BLaER1 treated with 17β-estradiol and CSF1 and Interleukin-3, amounts not matched to agents 10 nM and 100 nM (cell line): Measurements from ENCODE around the gene TRIM2.
"Not testable (repeated sequence)": the region's sequence is repeated elsewhere in the genome, so short reads cannot be mapped to it uniquely, and the experiment has no call there.

Experiments
- H3K27ac ChIP-seq, 11 experiments: shearing (Covaris generic); formaldehyde crosslinking; 2 replicates each; pipeline ENCODE4 v1.8.1; 2022
- H3K27me3 ChIP-seq, 11 experiments: shearing (Covaris generic); formaldehyde crosslinking; 2 replicates each; pipeline ENCODE4 v1.8.1; 2022
- H3K36me3 ChIP-seq, 11 experiments: shearing (Covaris generic); formaldehyde crosslinking; 2 replicates each; pipeline ENCODE4 v1.8.1; 2022
- H3K4me1 ChIP-seq, 10 experiments: shearing (Covaris generic); formaldehyde crosslinking; 2 replicates each; pipeline ENCODE4 v1.8.1; 2022
- H3K4me2 ChIP-seq, 11 experiments: shearing (Covaris generic); formaldehyde crosslinking; 2 replicates each; pipeline ENCODE4 v1.8.1; 2022
- H3K4me3 ChIP-seq, 10 experiments: shearing (Covaris generic); formaldehyde crosslinking; 2 replicates each; pipeline ENCODE4 v1.8.1; 2022
- H3K9ac ChIP-seq, 11 experiments: shearing (Covaris generic); formaldehyde crosslinking; 2 replicates each; pipeline ENCODE4 v1.8.1; 2022
- H3K9me3 ChIP-seq, 11 experiments: shearing (Covaris generic); formaldehyde crosslinking; replicated peaks in 1 of 11; 2 replicates each; pipeline ENCODE4 v1.8.1; 2022
- H4K20me1 ChIP-seq, 11 experiments: shearing (Covaris generic); formaldehyde crosslinking; 2 replicates each; pipeline ENCODE4 v1.8.1; 2022
- Cebpa-rat ChIP-seq, 11 experiments: shearing (Covaris generic); IDR thresholded peaks; 2 replicates each; pipeline ENCODE4 v1.8.1; 2022

Gene TRIM2

DNA sequence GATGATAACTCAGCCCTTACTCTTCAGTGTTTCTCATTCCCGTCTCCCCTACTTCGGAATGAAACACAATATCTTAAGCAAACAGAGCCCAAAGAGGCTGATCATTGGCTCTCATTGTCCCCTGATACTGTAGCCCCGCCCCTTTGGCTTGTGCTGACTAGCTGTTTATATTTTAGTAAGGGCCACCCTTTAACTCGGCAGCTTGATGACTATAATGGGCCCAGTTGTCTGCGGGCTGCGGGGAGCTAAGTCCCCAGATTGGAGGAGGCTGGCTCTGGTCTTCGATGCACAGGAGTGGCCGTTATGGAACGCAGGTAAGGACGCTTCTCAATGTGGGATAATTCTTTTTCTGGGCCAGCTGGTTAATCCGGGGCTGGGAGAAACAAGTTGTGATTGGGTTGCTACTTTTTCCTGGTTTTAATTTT lies at the start of gene TRIM2:
Gene TRIM2 (plus strand): TSS at position 197 of the 425 bp plus-strand sequence. CDS start 88 bp downstream, at position 285.
- Histone ChIP-seq H4K20me1 (no peaks in the 10 kb centered on the region; a peak in 1 of 22 replicates), H3K4me1 (peaks cover 0 to 16% (median 11%) of the 10 kb centered on the region in 10 experiments; a peak in 13 of 20 replicates), H3K4me2 (peak within 1 kb of the TSS in 9 of 11 experiments; percentile 8 to 76 (median 54); a peak in 16 of 22 replicates), H3K27me3 (0 out of 22 replicates have a peak, but pooled peaks cover 0 to 8% (median 0%) of the 10 kb centered on the region in 11 experiments), H3K9me3 (no peaks in the 10 kb centered on the region), H3K27ac (no peak within 1 kb of the TSS), H3K36me3 (no peaks in the 10 kb centered on the region), H3K9ac (0 out of 22 replicates have a peak within 1 kb of the TSS, but pooled peaks of 1 of the 11 experiments have one; percentile 9), H3K4me3 (no peak within 1 kb of the TSS)
- no peak for TF ChIP-seq Cebpa-rat (IDR thresholded peaks at IDR 0.05)

DNA sequence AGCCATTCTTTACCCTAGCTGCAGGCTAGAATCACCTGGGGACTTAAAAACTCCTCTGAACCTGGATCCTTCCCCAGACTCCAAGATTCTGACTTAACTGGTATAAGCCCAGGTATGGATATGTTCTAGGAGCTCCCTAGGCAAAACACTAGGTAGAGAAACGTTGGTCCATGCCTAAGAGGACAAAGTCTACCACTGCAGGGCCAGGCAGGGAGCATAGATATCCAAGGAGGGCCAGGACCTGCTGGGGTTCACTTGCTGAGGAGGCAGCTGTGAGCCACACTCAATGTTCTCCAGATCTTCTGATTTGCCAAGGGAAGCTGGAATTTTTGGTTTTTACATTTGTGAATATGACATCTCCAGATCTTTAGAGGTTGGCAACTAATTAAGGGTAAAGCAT lies 48.6 kb upstream of the TRIM2 start:
- Histone ChIP-seq H3K4me1 (peaks cover 58 to 79% (median 66%) of the 10 kb centered on the region in 10 experiments), H3K9me3 (no peaks in the 10 kb centered on the region), H3K4me3 (no peak overlapping the region), H3K27ac (peak overlapping the region in 5 of 11 experiments; percentile 9 to 36 (median 11); a peak in 3 of 22 replicates), H3K9ac (peak overlapping the region in 2 of 11 experiments; percentile 10 to 21; a peak in 3 of 22 replicates), H3K4me2 (peak overlapping the region; percentile 45 to 87 (median 63)), H3K27me3 (peaks cover 0 to 20% (median 0%) of the 10 kb centered on the region in 11 experiments; a peak in 4 of 22 replicates), H3K36me3 (no peaks in the 10 kb centered on the region), H4K20me1 (0 out of 22 replicates have a peak, but pooled peaks cover 0 to 7% (median 0%) of the 10 kb centered on the region in 11 experiments)
- no peak for TF ChIP-seq Cebpa-rat (IDR thresholded peaks at IDR 0.05)

DNA sequence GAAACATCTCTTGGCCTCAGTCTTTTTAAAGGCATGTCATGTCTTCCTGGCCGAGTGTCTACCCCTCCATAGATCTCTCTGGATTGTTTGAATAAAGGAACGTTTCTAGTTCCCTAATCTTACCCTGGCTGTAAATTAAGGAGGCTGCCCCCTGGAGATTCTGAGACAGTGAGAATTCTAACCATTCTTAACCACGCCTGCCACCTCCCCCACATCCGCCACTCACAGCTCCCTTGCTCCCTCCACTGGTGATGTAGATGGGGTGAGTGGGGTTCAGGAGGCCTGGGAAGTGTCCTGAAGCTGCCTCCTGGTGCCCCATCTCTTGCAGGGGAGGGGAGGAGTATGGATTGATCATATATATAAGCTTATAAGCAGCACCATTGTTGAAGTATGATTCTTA lies 48.0 kb upstream of the TRIM2 start:
- Histone ChIP-seq H3K4me2 (peak overlapping the region; percentile 45 to 87 (median 63)), H3K4me1 (peaks cover 56 to 78% (median 65%) of the 10 kb centered on the region in 10 experiments), H3K9me3 (no peaks in the 10 kb centered on the region), H4K20me1 (0 out of 22 replicates have a peak, but pooled peaks cover 0 to 7% (median 0%) of the 10 kb centered on the region in 11 experiments), H3K36me3 (no peaks in the 10 kb centered on the region), H3K4me3 (no peak overlapping the region), H3K9ac (peak overlapping the region in 2 of 11 experiments; percentile 10 to 21; a peak in 4 of 22 replicates), H3K27ac (peak overlapping the region in 5 of 11 experiments; percentile 9 to 36 (median 11); a peak in 4 of 22 replicates), H3K27me3 (peaks cover 0 to 20% (median 0%) of the 10 kb centered on the region in 11 experiments; a peak in 4 of 22 replicates)
- no peak for TF ChIP-seq Cebpa-rat (IDR thresholded peaks at IDR 0.05)

DNA sequence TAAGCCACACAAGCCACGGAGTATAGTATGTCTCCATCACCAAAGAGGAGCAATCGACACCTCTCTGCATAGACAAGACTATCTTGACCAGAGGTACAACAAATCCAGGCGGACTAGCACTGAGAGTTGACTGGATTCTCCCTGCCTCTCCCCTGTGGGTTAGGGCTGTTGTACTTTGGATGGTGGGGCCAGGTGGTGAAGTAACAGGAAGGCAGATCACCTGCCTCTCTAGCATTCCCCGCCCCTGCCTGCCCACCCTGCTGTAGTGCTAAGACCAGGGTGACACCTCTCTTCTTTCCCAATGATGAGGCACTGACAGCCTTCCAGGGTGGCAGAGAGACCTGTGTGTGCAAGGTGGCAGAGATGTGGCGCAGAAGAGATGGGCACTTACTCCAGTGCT lies 47.5 kb upstream of the TRIM2 start:
- Histone ChIP-seq H3K27me3 (peaks cover 0 to 20% (median 0%) of the 10 kb centered on the region in 11 experiments; a peak in 4 of 22 replicates), H3K4me3 (no peak overlapping the region), H3K4me1 (peaks cover 52 to 73% (median 61%) of the 10 kb centered on the region in 10 experiments), H4K20me1 (0 out of 22 replicates have a peak, but pooled peaks cover 0 to 7% (median 0%) of the 10 kb centered on the region in 11 experiments), H3K36me3 (no peaks in the 10 kb centered on the region), H3K9me3 (no peaks in the 10 kb centered on the region), H3K4me2 (peak overlapping the region in 10 of 11 experiments; percentile 45 to 87 (median 66); a peak in 20 of 22 replicates), H3K9ac (no peak overlapping the region), H3K27ac (no peak overlapping the region)
- no peak for TF ChIP-seq Cebpa-rat (IDR thresholded peaks at IDR 0.05)

DNA sequence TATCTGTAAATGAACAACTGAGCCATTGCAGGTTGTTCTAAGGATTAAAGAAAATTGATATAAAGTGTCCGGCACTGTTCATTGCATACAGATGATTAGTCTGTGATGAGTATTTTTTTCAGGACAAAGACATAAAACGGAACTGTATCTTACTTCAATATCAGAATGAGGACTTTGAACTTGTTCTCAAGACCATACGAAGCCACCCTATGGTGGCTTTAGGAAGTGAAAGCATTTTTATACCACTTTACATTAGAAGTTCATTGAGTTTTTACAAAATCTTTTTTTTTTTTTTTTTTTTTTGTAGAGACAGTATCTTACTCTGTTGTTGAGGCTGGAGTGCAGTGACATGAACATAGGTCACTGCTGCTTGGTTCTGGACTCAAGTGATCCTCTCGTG lies 45.2 kb upstream of the TRIM2 start:
- Histone ChIP-seq H3K36me3 (no peaks in the 10 kb centered on the region), H3K9ac (no peak overlapping the region), H3K4me1 (peaks cover 34 to 52% (median 43%) of the 10 kb centered on the region in 10 experiments), H3K27me3 (peaks cover 0 to 10% (median 0%) of the 10 kb centered on the region in 11 experiments; a peak in 1 of 22 replicates), H3K27ac (peak overlapping the region in 2 of 11 experiments; percentile 36 to 63; a peak in 4 of 22 replicates), H3K4me2 (peak overlapping the region in 7 of 11 experiments; percentile 2 to 77 (median 38); a peak in 12 of 22 replicates), H4K20me1 (0 out of 22 replicates have a peak, but pooled peaks cover 0 to 7% (median 0%) of the 10 kb centered on the region in 11 experiments), H3K4me3 (no peak overlapping the region), H3K9me3 (no peaks in the 10 kb centered on the region)
- no peak for TF ChIP-seq Cebpa-rat (IDR thresholded peaks at IDR 0.05)

DNA sequence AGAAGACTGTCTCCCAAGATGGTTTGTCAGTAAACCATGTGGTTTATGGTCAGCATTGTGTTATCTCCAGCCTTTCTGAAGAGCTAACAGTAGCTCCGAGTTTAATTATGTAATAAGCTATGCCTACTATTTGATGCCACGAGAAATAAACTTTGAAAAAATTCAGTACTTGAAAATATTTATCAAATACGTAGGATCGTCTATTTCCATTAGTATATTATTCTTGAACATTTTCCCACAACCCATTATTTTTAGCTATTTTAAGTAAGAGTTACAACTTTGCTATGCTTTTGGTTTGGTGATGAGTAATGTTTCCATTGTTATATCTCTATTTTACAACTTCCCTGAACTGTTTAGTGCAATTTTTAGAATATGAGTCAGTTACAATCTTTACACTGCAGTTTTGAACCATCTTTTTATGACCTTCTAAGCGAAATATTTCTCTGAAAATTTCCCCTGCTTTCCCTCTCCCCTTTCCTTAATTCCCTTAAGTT lies 44.5 kb upstream of the TRIM2 start:
- H3K4me2 ChIP-seq = peak overlapping the region in 7 of 11 experiments; percentile 2 to 77 (median 38); a peak in 10 of 22 replicates
- no peak overlapping the region for H3K4me3 ChIP-seq
- H3K9me3 ChIP-seq = no peaks in the 10 kb centered on the region
- TF ChIP-seq Cebpa-rat (IDR thresholded peaks at IDR 0.05) = no peak
- H3K27ac ChIP-seq = peak overlapping the region in 3 of 11 experiments; percentile 40 to 63 (median 52); a peak in 6 of 22 replicates
- peak overlapping the region in 1 of 11 experiments; percentile 19; a peak in 1 of 22 replicates for H3K9ac ChIP-seq
- 0 out of 22 replicates have a peak, but pooled peaks cover 0 to 7% (median 0%) of the 10 kb centered on the region in 11 experiments for H4K20me1 ChIP-seq
- no peaks in the 10 kb centered on the region for H3K36me3 ChIP-seq
- H3K27me3 ChIP-seq = peaks cover 0 to 10% (median 0%) of the 10 kb centered on the region in 11 experiments; a peak in 1 of 22 replicates
- peaks cover 28 to 44% (median 35%) of the 10 kb centered on the region in 10 experiments for H3K4me1 ChIP-seq

DNA sequence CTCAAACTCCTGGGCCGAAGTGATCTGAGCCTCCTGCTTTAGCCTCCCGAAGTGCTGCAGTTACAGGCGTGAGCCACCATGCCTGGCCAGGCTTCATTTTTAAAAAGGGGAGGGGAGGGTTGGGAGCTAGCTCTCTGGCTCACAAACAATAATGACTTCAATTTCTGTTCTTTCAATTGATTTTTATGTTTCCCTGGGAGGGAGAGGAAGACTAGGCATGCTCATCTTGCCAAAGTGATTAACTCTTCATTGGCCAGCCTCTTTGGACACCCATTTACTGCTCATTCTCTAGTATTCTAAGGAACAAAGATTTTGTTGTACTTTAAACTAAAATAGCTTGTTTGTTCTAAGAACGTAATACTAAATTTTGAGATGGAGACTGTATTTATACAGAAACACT lies 43.4 kb upstream of the TRIM2 start:
- no peak for TF ChIP-seq Cebpa-rat (IDR thresholded peaks at IDR 0.05)
- H3K4me1 ChIP-seq = peaks cover 18 to 37% (median 27%) of the 10 kb centered on the region in 10 experiments
- H3K27ac ChIP-seq = no peak overlapping the region
- H3K9me3 ChIP-seq = no peaks in the 10 kb centered on the region
- peak overlapping the region in 2 of 11 experiments; percentile 38 to 68; a peak in 3 of 22 replicates for H3K4me2 ChIP-seq
- no peak overlapping the region for H3K4me3 ChIP-seq
- H3K36me3 ChIP-seq = no peaks in the 10 kb centered on the region
- 0 out of 22 replicates have a peak, but pooled peaks cover 0 to 7% (median 0%) of the 10 kb centered on the region in 11 experiments for H4K20me1 ChIP-seq
- peaks cover 0 to 10% (median 0%) of the 10 kb centered on the region in 11 experiments; a peak in 1 of 22 replicates for H3K27me3 ChIP-seq
- H3K9ac ChIP-seq = no peak overlapping the region

DNA sequence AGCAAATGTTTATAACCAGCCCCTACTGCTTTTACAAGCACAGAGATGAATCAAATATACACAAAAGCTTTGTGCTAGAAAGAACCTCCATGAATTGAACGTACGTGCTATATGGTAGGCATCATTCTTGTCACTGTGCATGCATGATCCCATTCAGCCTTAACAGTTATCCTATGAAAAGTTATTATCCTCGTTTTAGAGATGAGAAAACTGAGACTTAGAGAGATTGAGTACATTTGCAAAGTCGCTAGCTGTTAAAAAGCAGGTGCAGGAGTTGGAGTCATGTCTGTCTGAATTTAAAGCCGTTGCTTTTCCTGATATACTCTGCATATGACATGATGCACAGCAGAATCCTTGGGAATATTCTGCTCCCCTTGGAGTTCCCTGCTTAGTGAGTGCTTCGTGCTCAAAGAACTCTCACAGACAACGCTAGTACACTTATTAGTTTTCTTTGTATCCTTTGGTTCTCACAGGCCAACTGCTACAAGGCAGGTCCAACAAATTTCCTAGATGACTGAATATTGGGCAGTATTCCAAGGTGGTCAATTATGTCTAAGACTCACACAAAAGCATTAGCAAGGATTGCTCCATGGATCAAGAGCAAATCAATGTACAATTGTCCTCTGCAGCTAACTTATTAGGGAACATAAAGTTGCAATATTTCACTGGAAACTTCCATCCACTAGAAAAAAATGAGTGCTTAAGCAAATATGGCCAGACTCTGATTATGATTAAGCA lies 42.8 kb upstream of the TRIM2 start:
- Histone ChIP-seq H3K9ac (no peak overlapping the region), H3K27me3 (peaks cover 0 to 10% (median 0%) of the 10 kb centered on the region in 11 experiments; a peak in 1 of 22 replicates), H3K4me3 (no peak overlapping the region), H3K27ac (no peak overlapping the region), H3K36me3 (no peaks in the 10 kb centered on the region), H4K20me1 (0 out of 22 replicates have a peak, but pooled peaks cover 0 to 7% (median 0%) of the 10 kb centered on the region in 11 experiments), H3K4me1 (peaks cover 12 to 34% (median 22%) of the 10 kb centered on the region in 10 experiments), H3K4me2 (no peak overlapping the region), H3K9me3 (no peaks in the 10 kb centered on the region)
- TF ChIP-seq Cebpa-rat (IDR thresholded peaks at IDR 0.05) = no peak

DNA sequence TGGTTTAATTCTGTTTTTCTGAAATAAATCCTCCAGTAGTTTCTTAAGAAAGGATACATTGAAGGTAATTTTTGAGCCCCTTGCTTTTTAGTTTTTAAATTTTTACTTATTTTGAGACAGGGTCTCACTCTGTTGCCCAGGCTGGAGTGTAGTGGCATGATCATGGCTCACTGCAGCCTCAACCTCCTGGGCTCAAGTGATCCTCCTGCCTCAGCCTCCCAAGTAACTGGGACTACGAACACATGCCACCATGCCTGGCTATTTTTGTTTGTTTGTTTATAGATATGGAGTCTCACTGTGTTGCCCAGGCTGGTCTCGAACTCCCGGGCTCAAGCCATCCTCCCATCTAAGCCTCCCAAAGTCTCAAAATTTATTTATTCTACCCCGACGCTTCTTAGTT lies 39.0 kb upstream of the TRIM2 start:
- H3K4me3 ChIP-seq, H3K36me3 ChIP-seq, H3K27ac ChIP-seq, H3K9ac ChIP-seq, H3K27me3 ChIP-seq, H3K9me3 ChIP-seq, H4K20me1 ChIP-seq: not testable (repeated sequence)
- Histone ChIP-seq H3K4me1 (peaks cover 0 to 11% (median 5%) of the 10 kb centered on the region in 10 experiments; a peak in 14 of 20 replicates), H3K4me2 (0 out of 22 replicates have a peak overlapping the region, but pooled peaks of 1 of the 11 experiments have one; percentile 11)
